Muscle layer of colon (tissue), 2 donors: Measurements from ENCODE around the gene HMGA1.

Experiments used
- H3K27ac ChIP-seq: one replicate; pipeline ENCODE4 v1.7.0; 2013; ENCODE audit warnings: low read depth, mild to moderate bottlenecking, low read length, moderate library complexity
- H3K27me3 ChIP-seq, 2 donors: one replicate each; pipeline ENCODE4 v1.7.0; 2013; ENCODE audit warnings: low read length in 2 of 2, mild to moderate bottlenecking in 2 of 2; ENCODE audit not compliant: insufficient read depth in 2 of 2, control insufficient read depth in 1 of 2
- H3K36me3 ChIP-seq: one replicate; pipeline ENCODE4 v1.7.0; 2013; ENCODE audit warnings: mild to moderate bottlenecking, low read length; ENCODE audit not compliant: insufficient read depth
- H3K4me1 ChIP-seq: one replicate; pipeline ENCODE4 v1.7.0; 2013; ENCODE audit warnings: mild to moderate bottlenecking, low read length; ENCODE audit not compliant: insufficient read depth
- H3K4me3 ChIP-seq, 2 donors: one replicate each; pipeline ENCODE4 v1.7.0; 2013; ENCODE audit warnings: low read length in 2 of 2, low read depth in 1 of 2, mild to moderate bottlenecking in 1 of 2, moderate library complexity in 1 of 2
- H3K9ac ChIP-seq: one replicate; pipeline ENCODE4 v1.7.0; 2013; ENCODE audit warnings: low read length
- H3K9me3 ChIP-seq: one replicate; pipeline ENCODE4 v1.7.0; 2013; ENCODE audit warnings: mild to moderate bottlenecking, low read length
- donor health status: abdominal sarcoma.
- donor health status: Adenocarcinoma of cecum.

HMGA1 gene

GRCh38 chr6:34236443-34237315, at the start of gene HMGA1:
HMGA1 (plus strand) TSS chr6:34236873; CDS start chr6:34240781, 3,908 bp downstream.
- Histone ChIP-seq H3K4me3 (peak within 1 kb of the TSS; percentile 58 to 66), H3K36me3 (peaks cover 4% of the 10 kb centered on the region), H3K9ac (peak within 1 kb of the TSS; percentile 49), H3K27ac (peak within 1 kb of the TSS; percentile 83), H3K27me3 (no peaks in the 10 kb centered on the region), H3K4me1 (peaks cover 11% of the 10 kb centered on the region), H3K9me3 (no peaks in the 10 kb centered on the region)

- Histone ChIP-seq H3K9ac (no peak overlapping the region), H3K4me3 (no peak overlapping the region), H3K9me3 (no peaks in the 10 kb centered on the region), H3K4me1 (no peaks in the 10 kb centered on the region), H3K27me3 (no peaks in the 10 kb centered on the region), H3K27ac (no peak overlapping the region), H3K36me3 (no peaks in the 10 kb centered on the region)
Observed at GRCh38 chr6:34189806-34190503, 46.7 kb upstream of the HMGA1 start.

- no peaks in the 10 kb centered on the region for H3K36me3 ChIP-seq
- H3K9me3 ChIP-seq: no peaks in the 10 kb centered on the region
- H3K27ac ChIP-seq: no peak overlapping the region
- H3K4me1 ChIP-seq: no peaks in the 10 kb centered on the region
- no peaks in the 10 kb centered on the region for H3K27me3 ChIP-seq
- no peak overlapping the region for H3K9ac ChIP-seq
- no peak overlapping the region for H3K4me3 ChIP-seq
Observed at GRCh38 chr6:34190504-34191122, 46.1 kb upstream of the HMGA1 start.

GRCh38 chr6:34194772-34195171, 41.9 kb upstream of the HMGA1 start:
- H3K9ac ChIP-seq: no peak overlapping the region
- H3K27me3 ChIP-seq: no peaks in the 10 kb centered on the region
- H3K4me1 ChIP-seq: peaks cover 3% of the 10 kb centered on the region
- no peaks in the 10 kb centered on the region for H3K36me3 ChIP-seq
- no peak overlapping the region for H3K27ac ChIP-seq
- H3K9me3 ChIP-seq: no peaks in the 10 kb centered on the region
- H3K4me3 ChIP-seq: no peak overlapping the region

GRCh38 chr6:34195726-34196115, 41.0 kb upstream of the HMGA1 start:
- peaks cover 3% of the 10 kb centered on the region for H3K4me1 ChIP-seq
- H3K4me3 ChIP-seq: peak overlapping the region in 1 of 2 donors; percentile 69
- H3K36me3 ChIP-seq: no peaks in the 10 kb centered on the region
- H3K9me3 ChIP-seq: no peaks in the 10 kb centered on the region
- H3K9ac ChIP-seq: no peak overlapping the region
- H3K27me3 ChIP-seq: no peaks in the 10 kb centered on the region
- no peak overlapping the region for H3K27ac ChIP-seq

GRCh38 chr6:34196116-34196832, 40.4 kb upstream of the HMGA1 start:
- no peaks in the 10 kb centered on the region for H3K9me3 ChIP-seq
- no peak overlapping the region for H3K27ac ChIP-seq
- no peak overlapping the region for H3K9ac ChIP-seq

GRCh38 chr6:34196833-34197195, 39.9 kb upstream of the HMGA1 start:
- Histone ChIP-seq H3K27ac (no peak overlapping the region), H3K36me3 (no peaks in the 10 kb centered on the region), H3K27me3 (no peaks in the 10 kb centered on the region), H3K4me1 (peaks cover 3% of the 10 kb centered on the region), H3K4me3 (peak overlapping the region; percentile 40 to 69), H3K9ac (no peak overlapping the region), H3K9me3 (no peaks in the 10 kb centered on the region)

More at GRCh38 chr6:34196116-34196832, 40.4 kb upstream of the HMGA1 start:
- no peaks in the 10 kb centered on the region for H3K27me3 ChIP-seq
- H3K4me1 ChIP-seq: peaks cover 3% of the 10 kb centered on the region
- no peaks in the 10 kb centered on the region for H3K36me3 ChIP-seq
- peak overlapping the region; percentile 40 to 69 for H3K4me3 ChIP-seq

GRCh38 chr6:34200340-34200971, 36.2 kb upstream of the HMGA1 start:
- no peaks in the 10 kb centered on the region for H3K27me3 ChIP-seq
- H3K36me3 ChIP-seq: no peaks in the 10 kb centered on the region
- no peak overlapping the region for H3K27ac ChIP-seq
- no peak overlapping the region for H3K9ac ChIP-seq
- no peaks in the 10 kb centered on the region for H3K9me3 ChIP-seq
- H3K4me1 ChIP-seq: peaks cover 3% of the 10 kb centered on the region
- no peak overlapping the region for H3K4me3 ChIP-seq

GRCh38 chr6:34201455-34202107, 35.1 kb upstream of the HMGA1 start:
- Histone ChIP-seq H3K36me3 (no peaks in the 10 kb centered on the region), H3K4me3 (no peak overlapping the region), H3K27me3 (no peaks in the 10 kb centered on the region), H3K27ac (no peak overlapping the region), H3K9ac (no peak overlapping the region), H3K9me3 (no peaks in the 10 kb centered on the region), H3K4me1 (peaks cover 2% of the 10 kb centered on the region)

GRCh38 chr6:34202329-34203201, 34.1 kb upstream of the HMGA1 start:
- H3K9ac ChIP-seq: no peak overlapping the region
- H3K4me1 ChIP-seq: no peaks in the 10 kb centered on the region
- no peaks in the 10 kb centered on the region for H3K9me3 ChIP-seq
- no peaks in the 10 kb centered on the region for H3K27me3 ChIP-seq
- no peak overlapping the region for H3K4me3 ChIP-seq
- no peaks in the 10 kb centered on the region for H3K36me3 ChIP-seq
- no peak overlapping the region for H3K27ac ChIP-seq
